Activated T-cell treated with anti-CD3 and anti-CD28 coated beads for 24 hours (primary cell): ENCODE data around the gene HTRA3.
"Not testable (repeated sequence)": the region's sequence is repeated elsewhere in the genome, so short reads cannot be mapped to it uniquely, and the experiment has no call there.

ENCODE experiments used
- DNase-seq: peaks from one replicate; pipeline ENCODE4 v3.0.0-alpha.2; 2020; ENCODE audit warnings: low read depth

The HTRA3 gene

DNA sequence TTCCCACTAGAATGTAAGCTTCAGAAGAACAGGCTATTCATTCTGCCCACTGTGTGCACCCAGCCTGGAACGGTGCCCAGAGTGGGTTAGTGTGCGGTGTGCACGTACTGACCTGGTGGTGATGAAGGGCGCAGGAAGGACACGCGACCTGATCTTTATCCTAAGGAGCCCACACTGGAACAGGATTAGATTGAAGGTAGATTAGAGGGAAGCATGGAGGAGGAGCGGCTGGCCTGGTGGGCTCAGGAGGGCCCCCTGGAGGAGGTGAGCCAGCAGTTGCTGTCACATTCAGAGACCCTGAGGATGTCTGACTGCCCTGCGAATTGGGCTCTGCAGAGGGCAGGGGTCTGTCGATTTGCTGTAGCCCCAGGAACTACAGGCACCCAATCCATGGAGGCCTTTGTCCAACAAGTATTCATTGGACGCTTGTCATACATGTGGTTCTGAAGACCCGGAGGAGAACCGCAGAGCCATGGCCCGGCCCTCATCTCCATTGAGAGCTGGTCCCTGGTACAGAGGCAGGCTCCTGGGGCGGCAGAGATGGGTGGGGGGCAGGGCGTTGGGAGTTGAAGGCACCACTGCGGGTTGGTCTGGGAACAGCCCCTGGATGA, 73.2 kb downstream of the HTRA3 start:
- DNase-seq: no peak

- no peak for DNase-seq
These were observed 73.9 kb downstream of the HTRA3 start for GRCh38 chr4:8343262-8343966.

GRCh38 chr4:8343967-8344331, 74.4 kb downstream of the HTRA3 start:
- no peak for DNase-seq

GRCh38 chr4:8344377-8344776, 74.8 kb downstream of the HTRA3 start:
- no peak for DNase-seq

GRCh38 chr4:8345053-8345945, 75.7 kb downstream of the HTRA3 start:
- no peak for DNase-seq

- DNase-seq: no peak
These were observed 76.6 kb downstream of the HTRA3 start for GRCh38 chr4:8345946-8346814.

- DNase-seq: no peak
These were observed 77.5 kb downstream of the HTRA3 start for GRCh38 chr4:8346838-8347605.

- no peak for DNase-seq
These were observed 78.1 kb downstream of the HTRA3 start for GRCh38 chr4:8347660-8348059.

DNA sequence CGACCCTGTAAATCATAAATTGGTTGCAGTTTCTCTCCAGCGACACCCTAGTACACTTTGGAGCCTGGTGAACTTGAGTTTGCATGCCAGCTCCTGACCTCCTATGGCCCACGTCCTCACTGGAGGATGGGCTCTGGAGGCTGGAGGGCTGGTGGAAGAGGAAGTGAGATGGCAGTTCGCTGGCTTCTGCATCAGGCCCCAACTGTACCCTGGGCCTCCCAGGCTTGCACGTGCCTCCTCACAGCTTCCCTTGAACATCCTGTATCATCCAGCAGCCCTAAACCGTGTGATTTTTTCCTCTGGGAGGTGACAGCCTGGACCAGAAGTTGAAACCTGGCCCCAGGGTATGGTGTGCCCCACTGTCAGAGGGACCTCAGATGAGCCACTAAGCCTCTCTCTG, 78.5 kb downstream of the HTRA3 start:
- DNase-seq: no peak

DNA sequence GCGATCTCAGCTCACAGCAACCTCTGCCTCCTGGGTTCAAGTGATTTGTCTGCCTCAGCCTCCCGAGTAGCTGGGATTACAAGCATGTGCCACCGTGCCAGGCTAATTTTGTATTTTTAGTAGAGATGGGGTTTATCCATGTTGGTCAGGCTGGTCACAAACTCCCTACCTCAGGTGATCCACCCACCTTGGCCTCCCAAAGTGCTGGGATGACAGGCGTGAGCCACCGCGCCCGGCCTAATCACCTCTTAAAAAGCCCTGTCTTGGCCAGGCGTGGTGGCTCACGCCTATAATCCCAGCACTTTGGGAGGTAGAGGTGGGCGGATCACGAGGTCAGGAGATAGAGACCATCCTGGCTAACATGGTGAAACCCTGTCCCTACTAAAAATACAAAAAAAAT, 79.7 kb downstream of the HTRA3 start:
- not testable (repeated sequence) for DNase-seq

DNA sequence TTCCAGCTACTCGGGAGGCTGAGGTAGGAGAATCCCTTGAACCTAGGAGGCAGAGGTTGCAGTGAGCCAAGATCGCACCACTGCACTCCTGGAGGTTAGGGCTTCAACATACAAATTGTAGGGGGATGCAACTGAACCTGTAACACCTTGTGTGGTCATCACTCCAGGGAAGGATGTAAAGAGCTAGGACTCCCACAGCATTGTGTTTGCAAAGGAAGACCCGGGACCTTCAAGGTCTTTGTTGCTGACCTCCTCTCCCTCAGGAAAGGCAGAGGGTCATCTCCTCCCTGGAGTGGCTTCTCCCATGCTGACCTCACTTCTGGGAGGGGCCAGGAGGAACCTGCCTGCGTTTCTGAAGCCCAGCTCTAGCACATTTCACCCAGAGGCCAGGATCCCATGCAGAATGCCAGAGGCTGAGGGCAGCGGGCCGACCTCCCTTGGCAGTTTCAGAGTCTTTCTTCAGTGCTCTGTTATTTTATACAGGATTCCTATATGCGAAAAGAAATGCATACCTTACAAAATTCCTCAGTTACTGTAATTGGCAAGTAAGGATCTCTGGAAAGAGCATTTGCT, 80.2 kb downstream of the HTRA3 start:
- DNase-seq: no peak

GRCh38 chr4:8350352-8350751, 80.8 kb downstream of the HTRA3 start:
- no peak for DNase-seq

GRCh38 chr4:8350841-8351461, 81.4 kb downstream of the HTRA3 start:
- no peak for DNase-seq

GRCh38 chr4:8351931-8352367, 82.4 kb downstream of the HTRA3 start:
- DNase-seq: no peak

- no peak for DNase-seq
These were observed 83.0 kb downstream of the HTRA3 start for GRCh38 chr4:8352368-8353157.

DNA sequence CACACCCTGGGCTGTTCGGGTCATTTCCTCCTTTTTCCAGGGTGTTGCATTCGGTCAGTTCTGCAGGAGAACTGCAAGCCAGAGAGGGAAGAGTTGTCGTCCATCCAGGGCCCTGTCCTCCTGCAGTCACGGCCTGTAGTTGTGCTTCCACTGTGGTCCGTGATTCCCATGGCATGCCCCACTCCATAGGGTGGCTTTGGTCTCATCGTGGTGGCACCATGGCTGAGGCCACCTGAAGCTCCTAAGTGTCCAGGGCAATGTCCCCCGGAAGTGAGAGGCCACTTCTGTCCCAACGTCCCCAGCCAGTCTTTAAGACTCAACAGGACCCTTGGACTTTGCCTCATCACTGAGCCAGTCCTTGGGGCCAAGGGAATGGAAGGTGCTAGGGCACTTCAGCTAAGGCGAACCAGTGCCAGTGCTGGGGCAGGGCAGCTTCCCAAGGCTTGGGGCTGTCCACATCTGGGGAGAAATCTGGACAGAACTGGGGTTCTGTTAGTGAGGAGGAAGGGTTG, 83.7 kb downstream of the HTRA3 start:
- no peak for DNase-seq

DNA sequence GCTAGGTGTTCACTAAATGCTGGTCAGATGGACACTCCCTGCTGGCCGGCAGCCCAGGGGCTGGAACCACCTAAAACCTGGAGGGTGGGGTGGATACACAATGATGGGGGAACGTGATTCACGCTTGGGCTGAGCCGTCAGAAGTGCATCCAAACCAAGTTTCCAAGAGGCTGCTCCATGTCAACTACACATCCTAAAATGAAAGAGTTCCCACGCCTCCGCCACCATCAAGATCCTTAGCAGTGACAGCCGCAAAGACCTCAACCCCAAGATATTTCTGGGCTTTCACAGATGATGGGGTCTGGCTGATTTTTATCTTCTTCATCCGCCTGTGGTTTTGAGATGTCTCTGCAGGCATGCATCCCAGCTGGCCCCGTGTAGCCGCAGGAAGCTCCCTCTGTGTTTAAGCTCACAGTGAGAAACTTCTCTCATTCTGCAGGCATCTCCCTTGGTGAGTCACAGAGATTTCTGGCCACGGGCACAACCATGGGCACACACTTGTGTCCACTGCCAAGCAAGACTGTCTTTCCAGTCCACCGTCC, 84.4 kb downstream of the HTRA3 start:
- DNase-seq: no peak

DNA sequence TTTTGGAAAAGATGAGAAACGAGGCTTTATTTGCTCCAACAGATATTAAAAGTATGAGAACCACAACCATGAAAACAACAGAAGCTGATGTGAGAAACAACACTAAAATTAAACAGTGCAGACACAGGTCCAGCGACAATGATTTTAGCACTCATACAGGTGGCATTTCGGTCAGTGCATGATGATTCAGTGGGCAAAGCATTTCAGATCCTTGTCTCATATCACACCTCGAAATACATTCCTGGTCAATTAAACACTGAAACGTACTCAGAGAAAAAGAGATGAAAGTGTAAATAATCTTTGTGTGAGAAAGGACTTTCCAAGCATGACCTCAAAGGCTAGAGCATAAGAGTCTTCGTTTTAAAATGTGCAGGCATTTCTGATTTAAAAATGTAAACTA, 85.8 kb downstream of the HTRA3 start:
- DNase-seq: no peak
